ENCODE results near the gene FGGY.
"Not testable (repeated sequence)": the region's sequence is repeated elsewhere in the genome, so short reads cannot be mapped to it uniquely, and the experiment has no call there.

FGGY gene

DNA sequence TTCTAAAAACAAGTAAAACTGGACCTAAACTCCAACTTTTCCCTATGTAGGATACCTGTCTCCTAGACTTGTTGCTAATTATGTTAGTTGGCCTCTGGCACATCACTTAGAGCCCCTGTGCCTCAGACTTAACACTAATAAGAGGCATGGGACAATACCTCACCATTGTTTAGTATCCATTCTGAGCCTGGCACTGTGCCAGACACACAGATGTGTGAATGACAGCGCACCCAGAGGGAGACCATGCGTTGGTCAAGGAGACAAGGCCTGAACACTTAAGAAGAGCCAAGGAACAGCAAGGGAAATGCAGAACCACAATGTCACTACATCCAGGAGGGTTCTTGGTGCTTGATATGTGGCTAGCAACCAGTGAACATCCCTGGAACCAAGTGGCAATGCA is 189.1 kb downstream of the FGGY start:
- H3K4me3 ChIP-seq (ENCODE audit: low read depth, low read length) = no peak overlapping the region
- H3K27ac ChIP-seq = no peak overlapping the region
- H3K36me3 ChIP-seq = no peaks in the 10 kb centered on the region
- H3K27me3 ChIP-seq (ENCODE audit: insufficient read depth, low read depth, severe bottlenecking) = no peaks in the 10 kb centered on the region
- TF ChIP-seq, protein P1, sequence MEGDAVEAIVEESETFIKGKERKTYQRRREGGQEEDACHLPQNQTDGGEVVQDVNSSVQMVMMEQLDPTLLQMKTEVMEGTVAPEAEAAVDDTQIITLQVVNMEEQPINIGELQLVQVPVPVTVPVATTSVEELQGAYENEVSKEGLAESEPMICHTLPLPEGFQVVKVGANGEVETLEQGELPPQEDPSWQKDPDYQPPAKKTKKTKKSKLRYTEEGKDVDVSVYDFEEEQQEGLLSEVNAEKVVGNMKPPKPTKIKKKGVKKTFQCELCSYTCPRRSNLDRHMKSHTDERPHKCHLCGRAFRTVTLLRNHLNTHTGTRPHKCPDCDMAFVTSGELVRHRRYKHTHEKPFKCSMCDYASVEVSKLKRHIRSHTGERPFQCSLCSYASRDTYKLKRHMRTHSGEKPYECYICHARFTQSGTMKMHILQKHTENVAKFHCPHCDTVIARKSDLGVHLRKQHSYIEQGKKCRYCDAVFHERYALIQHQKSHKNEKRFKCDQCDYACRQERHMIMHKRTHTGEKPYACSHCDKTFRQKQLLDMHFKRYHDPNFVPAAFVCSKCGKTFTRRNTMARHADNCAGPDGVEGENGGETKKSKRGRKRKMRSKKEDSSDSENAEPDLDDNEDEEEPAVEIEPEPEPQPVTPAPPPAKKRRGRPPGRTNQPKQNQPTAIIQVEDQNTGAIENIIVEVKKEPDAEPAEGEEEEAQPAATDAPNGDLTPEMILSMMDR (IDR thresholded peaks at IDR 0.05; ENCODE audit: low read depth, low read length) = no peak
- DNase-seq = no peak
- no peaks in the 10 kb centered on the region for H3K9me3 ChIP-seq (ENCODE audit: severe bottlenecking)

DNA sequence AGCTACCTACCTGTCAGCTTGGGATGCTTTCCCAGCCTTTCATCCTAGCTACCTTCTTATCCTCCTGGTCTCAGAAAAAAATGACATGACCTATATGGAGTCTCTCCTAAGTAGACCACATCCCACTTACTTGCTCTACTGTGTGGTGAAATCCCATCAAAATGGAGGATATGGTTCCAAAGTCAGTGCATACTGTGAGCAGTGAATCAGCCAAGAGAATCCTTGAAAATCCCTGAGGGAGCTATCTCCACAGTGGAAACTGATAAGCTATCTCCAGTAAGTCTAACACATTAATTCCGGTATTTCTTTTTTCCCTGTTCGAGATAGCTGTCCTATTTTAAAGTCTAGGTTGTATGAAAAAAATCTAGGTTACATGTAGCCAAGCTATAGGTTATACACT is 189.7 kb downstream of the FGGY start:
- TF ChIP-seq, protein P1 (IDR thresholded peaks at IDR 0.05; ENCODE audit: low read depth, low read length) = no peak
- no peak overlapping the region for H3K27ac ChIP-seq

DNA sequence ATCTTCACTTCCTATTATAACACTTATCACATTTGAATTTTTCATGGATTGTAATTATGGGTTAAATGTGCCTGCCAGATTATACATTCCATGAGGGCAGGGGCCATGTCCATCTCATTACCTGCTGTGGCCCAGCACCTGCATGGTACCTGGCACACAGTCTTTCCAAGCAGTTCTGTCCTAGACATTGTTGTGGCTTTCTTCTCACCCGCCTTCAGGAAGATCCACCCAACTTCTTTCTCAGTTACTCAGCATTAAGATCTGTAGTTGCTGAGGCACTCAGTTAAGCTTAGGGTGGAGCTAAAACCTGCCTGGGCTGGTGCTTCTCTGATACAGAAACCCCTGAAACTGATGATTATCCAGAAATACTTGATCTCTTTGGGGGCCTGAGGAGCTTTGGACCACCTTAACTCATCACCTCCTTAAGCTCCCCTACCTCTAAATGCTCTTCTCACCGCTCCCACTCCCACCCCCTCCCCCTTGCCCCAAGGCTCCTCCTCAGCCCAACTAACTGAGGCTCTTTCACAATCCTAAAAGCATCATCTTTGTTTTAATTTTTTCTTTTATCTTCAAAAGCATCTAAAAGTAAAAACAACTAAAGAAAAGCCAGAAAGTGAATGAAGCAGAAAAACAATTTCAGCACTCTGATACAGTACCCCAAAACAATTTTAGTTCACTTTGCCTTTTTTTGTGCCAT is 190.6 kb downstream of the FGGY start:
- H3K4me3 ChIP-seq (ENCODE audit: low read depth, low read length) = no peak overlapping the region
- no peak for DNase-seq
- no peak overlapping the region for H3K27ac ChIP-seq
- H3K27me3 ChIP-seq (ENCODE audit: insufficient read depth, low read depth, severe bottlenecking) = no peaks in the 10 kb centered on the region
- TF ChIP-seq, protein P1 (IDR thresholded peaks at IDR 0.05; ENCODE audit: low read depth, low read length) = no peak
- no peaks in the 10 kb centered on the region for H3K36me3 ChIP-seq
- peaks cover 1% of the 10 kb centered on the region for H3K9me3 ChIP-seq (ENCODE audit: severe bottlenecking)

More for the DNA sequence above, 189.7 kb downstream of the FGGY start:
- DNase-seq = no peak
- Histone ChIP-seq H3K36me3 (no peaks in the 10 kb centered on the region), H3K27me3 (ENCODE audit: insufficient read depth, low read depth, severe bottlenecking) (no peaks in the 10 kb centered on the region), H3K4me3 (ENCODE audit: low read depth, low read length) (no peak overlapping the region), H3K9me3 (ENCODE audit: severe bottlenecking) (no peaks in the 10 kb centered on the region)

DNA sequence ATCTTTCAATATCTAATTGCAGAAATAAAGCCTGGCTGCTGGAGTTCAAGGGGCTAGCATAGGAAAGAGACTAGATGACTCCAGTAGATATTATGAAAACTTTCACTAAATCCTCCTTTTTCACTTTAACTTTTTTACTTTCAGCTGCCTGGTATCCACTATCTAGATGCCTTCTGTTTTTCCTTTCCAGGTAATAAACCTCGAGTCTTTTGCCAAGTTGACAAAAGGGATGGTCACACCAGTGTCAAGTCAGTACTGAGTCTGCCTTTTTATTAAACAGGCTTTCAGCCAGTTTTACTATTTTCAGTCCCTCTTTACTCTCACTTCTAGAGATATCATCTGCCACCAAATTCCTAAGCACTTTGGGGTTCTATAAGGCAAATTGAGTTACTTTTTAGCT is 195.6 kb downstream of the FGGY start:
- no peak overlapping the region for H3K4me3 ChIP-seq (ENCODE audit: low read depth, low read length)
- H3K9me3 ChIP-seq (ENCODE audit: severe bottlenecking) = peaks cover 10% of the 10 kb centered on the region
- no peaks in the 10 kb centered on the region for H3K27me3 ChIP-seq (ENCODE audit: insufficient read depth, low read depth, severe bottlenecking)
- no peak for DNase-seq
- H3K36me3 ChIP-seq = no peaks in the 10 kb centered on the region
- no peak overlapping the region for H3K27ac ChIP-seq
- TF ChIP-seq, protein P1 (IDR thresholded peaks at IDR 0.05; ENCODE audit: low read depth, low read length) = no peak

DNA sequence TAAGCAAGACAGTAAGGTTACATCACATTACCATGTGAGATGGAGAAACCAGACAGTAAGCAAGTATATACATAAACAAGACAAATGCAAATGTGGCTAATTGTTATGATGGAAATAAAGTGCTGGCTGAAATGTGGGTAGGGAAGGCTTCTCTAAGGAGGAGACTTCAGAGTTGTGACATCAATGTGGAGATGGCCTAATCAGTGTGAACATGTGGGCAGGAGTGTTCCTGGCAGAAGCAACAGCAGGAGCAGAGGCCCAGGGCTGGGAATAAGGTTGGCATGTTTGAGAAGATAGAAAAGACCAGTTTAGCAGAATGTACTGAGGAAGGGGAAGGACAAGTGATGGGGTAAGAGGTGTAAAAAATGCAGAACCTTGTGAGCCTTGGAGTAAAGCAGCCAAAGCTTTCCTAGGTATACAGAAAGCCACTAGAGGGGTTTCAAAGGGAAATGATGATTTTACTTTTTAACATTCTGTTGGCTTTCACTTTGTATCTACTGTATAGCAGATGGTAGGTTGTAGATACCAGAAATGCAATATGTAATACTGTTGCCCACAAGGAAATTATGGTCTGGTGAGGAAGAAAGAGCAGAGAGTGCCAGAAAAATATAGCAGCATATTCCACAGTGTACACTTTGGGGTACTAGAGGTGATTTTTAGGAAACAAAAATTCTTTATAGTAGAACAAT is 197.4 kb downstream of the FGGY start:
- TF ChIP-seq, protein P1 (IDR thresholded peaks at IDR 0.05; ENCODE audit: low read depth, low read length) = no peak
- Histone ChIP-seq H3K9me3 (ENCODE audit: severe bottlenecking) (peaks cover 10% of the 10 kb centered on the region), H3K4me3 (ENCODE audit: low read depth, low read length) (no peak overlapping the region), H3K27me3 (ENCODE audit: insufficient read depth, low read depth, severe bottlenecking) (no peaks in the 10 kb centered on the region), H3K27ac (no peak overlapping the region), H3K36me3 (no peaks in the 10 kb centered on the region)
- DNase-seq = no peak

DNA sequence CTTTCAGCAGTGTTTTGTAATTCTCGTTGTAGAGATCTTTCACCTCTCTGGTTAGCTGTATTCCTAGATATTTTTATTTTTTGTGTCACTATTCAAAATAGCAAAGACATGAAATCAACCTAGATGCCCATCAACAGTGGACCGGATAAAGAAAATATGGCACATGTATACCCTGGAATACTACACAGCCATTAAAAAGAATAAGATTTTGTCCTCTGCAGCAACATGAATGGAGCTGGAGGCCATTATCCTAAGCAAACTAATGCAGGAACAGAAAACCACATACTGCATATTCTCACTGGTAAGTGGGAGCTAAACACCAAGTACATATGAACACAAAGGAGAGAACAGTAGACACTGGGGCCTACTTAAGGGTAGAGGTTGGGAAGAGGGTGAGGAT is 199.3 kb downstream of the FGGY start:
- not testable (repeated sequence) for H3K36me3 ChIP-seq; H3K9me3 ChIP-seq (ENCODE audit: severe bottlenecking); H3K27me3 ChIP-seq (ENCODE audit: insufficient read depth, low read depth, severe bottlenecking); H3K27ac ChIP-seq; H3K4me3 ChIP-seq (ENCODE audit: low read depth, low read length); DNase-seq
